IMR-90 (cell line): ENCODE measurements around the gene ANKRD6. TPM values are rescaled to one million over a fixed set of nuclear protein-coding genes. Genes with fewer than 3 reads are reported as not detected.

Source experiments
- ATAC-seq: fragments of 200-7000 bp; cut with Tn5 transposase; 2 replicates; pipeline ENCODE4 v1.9.1; 2020; ENCODE audit warnings: low read depth, mild to moderate bottlenecking, moderate library complexity
- BruUV-seq: library from RNA; stranded (reverse); fragments of 400-500 nt; replicated peaks from 2 replicates; lab custom pipeline; 2021; lab: Mats Ljungman, UMichigan
- CTCF ChIA-PET: fragments of 300-600 bp; formaldehyde crosslinking; extraction: SDS; loops from one replicate; lab custom pipeline; 2021; ENCODE audit warnings: antibody characterized with exemption; lab: Yijun Ruan, JAX
- POLR2A ChIA-PET: fragments of 300-600 bp; sonication (Branson Sonifier 250); formaldehyde crosslinking; loops from one replicate; lab custom pipeline; 2022; ENCODE audit warnings: antibody characterized with exemption; ENCODE audit not compliant: unreplicated experiment; lab: Charles Lee
- DNase-seq: peaks from one replicate; pipeline ENCODE4 v3.0.0; 2013
- H2AFZ ChIP-seq: replicated peaks from 2 replicates; pipeline ENCODE3; 2013; ENCODE audit warnings: low read length, mild to moderate bottlenecking; ENCODE audit not compliant: poor library complexity
- H2AK5ac ChIP-seq: 2 replicates; pipeline ENCODE4 v1.6.1; 2013; ENCODE audit warnings: low read depth, low read length, inconsistent platforms
- H2AK9ac ChIP-seq: replicated peaks from 2 replicates; pipeline ENCODE3; 2013; ENCODE audit warnings: mild to moderate bottlenecking, low read depth, low read length, moderate library complexity; ENCODE audit not compliant: poor library complexity
- H2BK120ac ChIP-seq: 2 replicates; pipeline ENCODE4 v1.6.1; 2013; ENCODE audit warnings: low read depth, low read length, inconsistent platforms
- H2BK15ac ChIP-seq: 3 replicates; pipeline ENCODE4 v1.6.1; 2013; ENCODE audit warnings: low read depth, low read length, inconsistent platforms
- H2BK20ac ChIP-seq: 2 replicates; pipeline ENCODE4 v1.6.1; 2013; ENCODE audit warnings: low read depth, mild to moderate bottlenecking, inconsistent platforms, low read length, moderate library complexity
- H2BK5ac ChIP-seq: 2 replicates; pipeline ENCODE4 v1.6.1; 2013; ENCODE audit warnings: mild to moderate bottlenecking, low read depth, low read length, inconsistent platforms; ENCODE audit not compliant: poor library complexity, severe bottlenecking
- H3K14ac ChIP-seq: replicated peaks from 2 replicates; pipeline ENCODE4 v1.6.1; 2013; ENCODE audit warnings: low read depth, low read length, inconsistent platforms
- H3K18ac ChIP-seq: 2 replicates; pipeline ENCODE4 v1.6.1; 2013; ENCODE audit warnings: low read depth, low read length, control low read depth
- H3K23ac ChIP-seq: 2 replicates; pipeline ENCODE4 v1.6.1; 2013; ENCODE audit warnings: low read depth, low read length, inconsistent platforms
- H3K27ac ChIP-seq: 2 replicates; pipeline ENCODE4 v1.5.1; 2013; ENCODE audit warnings: mild to moderate bottlenecking, control low read depth, low read length; ENCODE audit not compliant: insufficient read depth
- H3K27me3 ChIP-seq: 2 replicates; pipeline ENCODE4 v1.6.1; 2013; ENCODE audit warnings: low read length; ENCODE audit not compliant: control insufficient read depth, insufficient read depth
- H3K36me3 ChIP-seq: 2 replicates; pipeline ENCODE4 v1.6.1; 2013; ENCODE audit warnings: low read length, mixed read lengths; ENCODE audit not compliant: control insufficient read depth, insufficient read depth
- H3K4ac ChIP-seq: 2 replicates; pipeline ENCODE4 v1.6.1; 2013; ENCODE audit warnings: low read depth, low read length, inconsistent platforms
- H3K4me1 ChIP-seq: 2 replicates; pipeline ENCODE4 v1.6.1; 2013; ENCODE audit warnings: low read length, mixed read lengths; ENCODE audit not compliant: control insufficient read depth, insufficient read depth
- H3K4me2 ChIP-seq: 2 replicates; pipeline ENCODE4 v1.6.1; 2013; ENCODE audit warnings: low read depth, mild to moderate bottlenecking, control low read depth, low read length, moderate library complexity
- H3K4me3 ChIP-seq: 2 replicates; pipeline ENCODE4 v1.5.1; 2013; ENCODE audit warnings: low read depth, mild to moderate bottlenecking, control low read depth, low read length, moderate library complexity; ENCODE audit not compliant: insufficient read depth
- H3K56ac ChIP-seq: 2 replicates; pipeline ENCODE4 v1.6.1; 2013; ENCODE audit warnings: low read length, inconsistent platforms; ENCODE audit not compliant: insufficient read depth; ENCODE audit errors: extremely low read depth
- H3K79me1 ChIP-seq, 2 experiments: 2 replicates each; pipeline ENCODE4 v1.6.1; 2013; ENCODE audit warnings: low read length in 2 of 2, inconsistent platforms in 1 of 2, low read depth in 1 of 2
- H3K9ac ChIP-seq: 2 replicates; pipeline ENCODE4 v1.6.1; 2013; ENCODE audit warnings: low read depth, low read length, control low read depth
- H3K9me1 ChIP-seq: 2 replicates; pipeline ENCODE4 v1.6.1; 2013; ENCODE audit warnings: low read length, inconsistent platforms; ENCODE audit not compliant: insufficient read depth
- H3K9me3 ChIP-seq: 2 replicates; pipeline ENCODE4 v1.6.1; 2013; ENCODE audit warnings: low read length; ENCODE audit not compliant: control insufficient read depth, insufficient read depth
- H4K20me1 ChIP-seq: 2 replicates; pipeline ENCODE4 v1.6.1; 2013; ENCODE audit warnings: low read length, inconsistent platforms; ENCODE audit not compliant: insufficient read depth
- H4K5ac ChIP-seq: 2 replicates; pipeline ENCODE4 v1.6.1; 2013; ENCODE audit warnings: mild to moderate bottlenecking, low read depth, low read length, control low read depth
- H4K8ac ChIP-seq, 2 experiments: 2 replicates each; pipeline ENCODE4 v1.6.1; 2013; ENCODE audit warnings: low read depth in 2 of 2, low read length in 2 of 2, control low read depth in 1 of 2, inconsistent platforms in 1 of 2
- H4K91ac ChIP-seq: 2 replicates; pipeline ENCODE4 v1.6.1; 2013; ENCODE audit warnings: low read depth, low read length, inconsistent platforms; ENCODE audit not compliant: insufficient read depth
- BHLHE40 ChIP-seq: fragments of 150-350 bp; IDR thresholded peaks from 2 replicates; pipeline ENCODE4 v1.6.1; 2016; ENCODE audit warnings: mild to moderate bottlenecking, low read depth, low read length
- CEBPB ChIP-seq: IDR thresholded peaks from 2 replicates; pipeline ENCODE4 v1.6.1; 2012; ENCODE audit warnings: low read depth, low read length, improper control_type of control experiment
- CHD1 ChIP-seq: IDR thresholded peaks from 2 replicates; pipeline ENCODE4 v1.6.1; 2012; ENCODE audit warnings: low read depth, low read length, improper control_type of control experiment
- FOS ChIP-seq: fragments of 150-350 bp; IDR thresholded peaks from 2 replicates; pipeline ENCODE4 v1.6.1; 2016; ENCODE audit warnings: low read depth, low read length
- MAZ ChIP-seq: IDR thresholded peaks from 2 replicates; pipeline ENCODE4 v1.6.1; 2012; ENCODE audit warnings: low read depth, mild to moderate bottlenecking, low read length, improper control_type of control experiment, moderate library complexity, borderline replicate concordance
- MXI1 ChIP-seq: IDR thresholded peaks from 2 replicates; pipeline ENCODE4 v1.6.1; 2012; ENCODE audit warnings: low read depth, mild to moderate bottlenecking, low read length, moderate library complexity, borderline replicate concordance
- NFE2L2 ChIP-seq: fragments of 150-350 bp; IDR thresholded peaks from 2 replicates; pipeline ENCODE4 v1.6.1; 2016; ENCODE audit warnings: low read depth, mild to moderate bottlenecking, low read length
- POLR2A ChIP-seq: IDR thresholded peaks from 2 replicates; pipeline ENCODE4 v1.6.1; 2012; ENCODE audit warnings: mild to moderate bottlenecking, low read depth, low read length
- RAD21 ChIP-seq: IDR thresholded peaks from 2 replicates; pipeline ENCODE4 v1.6.1; 2012; ENCODE audit warnings: low read length, improper control_type of control experiment
- RCOR1 ChIP-seq: IDR thresholded peaks from 2 replicates; pipeline ENCODE4 v1.6.1; 2012; ENCODE audit warnings: mild to moderate bottlenecking, low read length, improper control_type of control experiment; ENCODE audit not compliant: insufficient replicate concordance
- RFX5 ChIP-seq: IDR thresholded peaks from 2 replicates; pipeline ENCODE4 v1.8.0; 2012; ENCODE audit warnings: low read depth, mild to moderate bottlenecking, low read length, moderate library complexity
- WGBS, 2 experiments: methylation state at CpG; one replicate each; pipeline versions ENCODE4 v1.1.5 to v1.1.7; 2013; ENCODE audit warnings: missing lambda C conversion rate in 2 of 2; ENCODE audit not compliant: insufficient read length in 1 of 2; ENCODE audit errors: extremely low coverage in 2 of 2; 5-methylcytosine and 5-hydroxymethylcytosine counted together
- dilution Hi-C: fragments of 300-500 bp; cut with HindIII; formaldehyde crosslinking; loops from one replicate; pipeline ENCODE4 v1.14.3; 2018; ENCODE audit warnings: low sequenced_read_pairs; ENCODE audit not compliant: unreplicated experiment
- in situ Hi-C: fragments of 300-500 bp; cut with MboI; formaldehyde crosslinking; loops from 3 replicates; pipeline ENCODE4 v1.14.3; 2019; ENCODE audit warnings: low sequenced_read_pairs, inconsistent platforms, mixed read lengths
- intact Hi-C: fragments of 100-400 bp; cut with micrococcal nuclease; formaldehyde crosslinking; loops from 2 replicates; pipeline ENCODE4 v1.10.0; 2022
- polyA plus RNA-seq, 3 experiments: library from polyadenylated mRNA; depleted of rRNA; stranded (reverse); fragments of >200 nt; gene quantifications; 2 replicates each; pipeline ENCODE4 v1.2.3, GENCODE V29; 2012; ENCODE audit warnings: low replicate concordance in 1 of 3
- total RNA-seq: library from RNA; depleted of rRNA; stranded (reverse); fragments of >200 nt; gene quantifications from 2 replicates; pipeline ENCODE4 v1.2.3, GENCODE V29; 2012
- TF ChIP-seq, protein P1 (sequence below): fragments of 150-350 bp; IDR thresholded peaks from 2 replicates; pipeline ENCODE4 v1.6.1; 2016; ENCODE audit warnings: low read depth, mild to moderate bottlenecking, low read length, moderate library complexity, borderline replicate concordance
- TF ChIP-seq, protein P2 (sequence below): conservative IDR thresholded peaks from 2 replicates; pipeline ENCODE4 v1.5.1; 2012; ENCODE audit warnings: mild to moderate bottlenecking, low read depth, low read length, improper control_type of control experiment

ANKRD6 gene
- total and polyA plus RNA-seq, 2 of the 4 experiments (the other 2 are of a cell fraction): 0.12 to 0.18 TPM

DNA sequence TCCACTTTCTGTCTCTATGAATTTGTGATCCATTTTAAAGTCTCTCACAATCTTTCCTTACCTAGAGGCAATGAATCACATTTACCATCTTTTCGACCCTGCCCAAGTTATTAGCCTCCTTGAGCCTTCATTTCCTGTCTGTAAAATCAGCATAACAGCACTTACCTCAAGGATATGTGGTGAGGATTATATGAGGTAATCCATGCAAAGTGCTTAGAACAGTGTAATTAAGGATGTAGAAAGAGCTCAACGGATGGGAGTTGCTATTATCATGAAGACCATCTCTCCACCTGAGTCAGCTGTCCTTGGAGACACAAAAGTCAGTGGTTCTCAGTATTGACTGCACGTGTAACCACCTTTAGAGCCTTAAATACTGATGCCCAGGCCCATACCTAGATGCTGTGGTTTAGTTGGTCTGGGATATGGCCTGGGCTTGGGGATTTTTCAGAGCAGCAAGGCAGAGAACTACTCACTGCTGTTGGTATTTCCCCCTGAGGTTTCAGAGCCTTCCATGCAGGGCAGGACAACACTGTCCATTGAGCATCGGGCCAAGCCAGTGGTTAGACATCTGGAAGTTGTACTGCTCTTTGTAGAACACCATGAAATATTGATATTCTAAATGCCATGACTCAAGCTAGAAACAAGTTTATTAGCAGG lies 149.8 kb downstream of the ANKRD6 start:
- intact Hi-C loops (no loop called here), dilution Hi-C loops (no loop called here), in situ Hi-C loops (no loop called here)
- H4K91ac ChIP-seq: no peak overlapping the region
- H3K14ac ChIP-seq: no peak overlapping the region
- H3K36me3 ChIP-seq: no peaks in the 10 kb centered on the region
- H4K5ac ChIP-seq: no peak overlapping the region
- POLR2A ChIA-PET: no interaction called here
- H3K4ac ChIP-seq: no peak overlapping the region
- H2AK5ac ChIP-seq: no peak overlapping the region
- H4K20me1 ChIP-seq: no peaks in the 10 kb centered on the region
- no peak overlapping the region for H3K9ac ChIP-seq
- no peaks in the 10 kb centered on the region for H3K4me1 ChIP-seq
- H3K79me1 ChIP-seq: no peaks in the 10 kb centered on the region
- no peak overlapping the region for H3K27ac ChIP-seq
- no peak for ATAC-seq
- H3K4me3 ChIP-seq: no peak overlapping the region
- no peak overlapping the region for H2BK20ac ChIP-seq
- no peak overlapping the region for H4K8ac ChIP-seq
- H2BK120ac ChIP-seq: no peak overlapping the region
- no peaks in the 10 kb centered on the region for H3K9me1 ChIP-seq
- H3K23ac ChIP-seq: no peak overlapping the region
- H3K18ac ChIP-seq: no peak overlapping the region
- no peak overlapping the region for H2BK5ac ChIP-seq
- no peak for DNase-seq
- TF ChIP-seq CHD1 (no peak), RFX5 (no peak), RAD21 (no peak), NFE2L2 (no peak), MXI1 (no peak), RCOR1 (no peak), CEBPB (no peak), MAZ (no peak), FOS (no peak), POLR2A (no peak), BHLHE40 (no peak)
- TF ChIP-seq, protein P1, sequence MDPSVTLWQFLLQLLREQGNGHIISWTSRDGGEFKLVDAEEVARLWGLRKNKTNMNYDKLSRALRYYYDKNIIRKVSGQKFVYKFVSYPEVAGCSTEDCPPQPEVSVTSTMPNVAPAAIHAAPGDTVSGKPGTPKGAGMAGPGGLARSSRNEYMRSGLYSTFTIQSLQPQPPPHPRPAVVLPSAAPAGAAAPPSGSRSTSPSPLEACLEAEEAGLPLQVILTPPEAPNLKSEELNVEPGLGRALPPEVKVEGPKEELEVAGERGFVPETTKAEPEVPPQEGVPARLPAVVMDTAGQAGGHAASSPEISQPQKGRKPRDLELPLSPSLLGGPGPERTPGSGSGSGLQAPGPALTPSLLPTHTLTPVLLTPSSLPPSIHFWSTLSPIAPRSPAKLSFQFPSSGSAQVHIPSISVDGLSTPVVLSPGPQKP: no peak
- TF ChIP-seq, protein P2, sequence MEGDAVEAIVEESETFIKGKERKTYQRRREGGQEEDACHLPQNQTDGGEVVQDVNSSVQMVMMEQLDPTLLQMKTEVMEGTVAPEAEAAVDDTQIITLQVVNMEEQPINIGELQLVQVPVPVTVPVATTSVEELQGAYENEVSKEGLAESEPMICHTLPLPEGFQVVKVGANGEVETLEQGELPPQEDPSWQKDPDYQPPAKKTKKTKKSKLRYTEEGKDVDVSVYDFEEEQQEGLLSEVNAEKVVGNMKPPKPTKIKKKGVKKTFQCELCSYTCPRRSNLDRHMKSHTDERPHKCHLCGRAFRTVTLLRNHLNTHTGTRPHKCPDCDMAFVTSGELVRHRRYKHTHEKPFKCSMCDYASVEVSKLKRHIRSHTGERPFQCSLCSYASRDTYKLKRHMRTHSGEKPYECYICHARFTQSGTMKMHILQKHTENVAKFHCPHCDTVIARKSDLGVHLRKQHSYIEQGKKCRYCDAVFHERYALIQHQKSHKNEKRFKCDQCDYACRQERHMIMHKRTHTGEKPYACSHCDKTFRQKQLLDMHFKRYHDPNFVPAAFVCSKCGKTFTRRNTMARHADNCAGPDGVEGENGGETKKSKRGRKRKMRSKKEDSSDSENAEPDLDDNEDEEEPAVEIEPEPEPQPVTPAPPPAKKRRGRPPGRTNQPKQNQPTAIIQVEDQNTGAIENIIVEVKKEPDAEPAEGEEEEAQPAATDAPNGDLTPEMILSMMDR: no peak
- no peak overlapping the region for H3K56ac ChIP-seq
- no peaks in the 10 kb centered on the region for H3K9me3 ChIP-seq
- BruUV-seq: no TSS peak
- H2AK9ac ChIP-seq: no peak overlapping the region
- no CpG with 5 or more reads among the region's 4 CpGs for WGBS, 2 experiments
- no peak overlapping the region for H2BK15ac ChIP-seq
- H3K27me3 ChIP-seq: peaks cover 3% of the 10 kb centered on the region; the same call in 1 of the 2 replicates
- H2AFZ ChIP-seq: no peak overlapping the region
- no peak overlapping the region for H3K4me2 ChIP-seq
- CTCF ChIA-PET: no interaction called here
